ENCODE results near the gene SLAIN1. TPM values are rescaled to one million over a fixed set of nuclear protein-coding genes. Genes with fewer than 3 reads are reported as not detected.
A peak's percentile ranks its signal among the peaks of the same experiment; 100 is the strongest.

SLAIN1 gene
- polyA plus RNA-seq, 4 donors = 18.3 to 22.1 (median 20.4) TPM

- DNase-seq (ENCODE audit: low read depth in 4 of 4, low spot score in 2 of 4) = no peak
These were observed 5.9 kb downstream of the SLAIN1 start for GRCh38 chr13:77703408-77703807.

GRCh38 chr13:77714119-77714755 is 16.8 kb downstream of the SLAIN1 start:
- DNase-seq (ENCODE audit: low read depth in 4 of 4, low spot score in 2 of 4) = no peak

- DNase-seq (ENCODE audit: low read depth in 4 of 4, low spot score in 2 of 4) = no peak
These were observed 17.9 kb downstream of the SLAIN1 start for GRCh38 chr13:77715233-77715891.

- DNase-seq (ENCODE audit: low read depth in 4 of 4, low spot score in 2 of 4) = no peak
These were observed 19.2 kb downstream of the SLAIN1 start for GRCh38 chr13:77716692-77717091.

GRCh38 chr13:77717508-77717907 is 20.0 kb downstream of the SLAIN1 start:
- no peak for DNase-seq (ENCODE audit: low read depth in 4 of 4, low spot score in 2 of 4)

- DNase-seq (ENCODE audit: low read depth in 4 of 4, low spot score in 2 of 4) = no peak
These were observed 21.6 kb downstream of the SLAIN1 start for GRCh38 chr13:77719128-77719527.

GRCh38 chr13:77720988-77721387 is 23.5 kb downstream of the SLAIN1 start:
- DNase-seq (ENCODE audit: low read depth in 4 of 4, low spot score in 2 of 4) = no peak

- DNase-seq (ENCODE audit: low read depth in 4 of 4, low spot score in 2 of 4) = no peak
These were observed 26.6 kb downstream of the SLAIN1 start for GRCh38 chr13:77724092-77724491.

- DNase-seq (ENCODE audit: low read depth in 4 of 4, low spot score in 2 of 4) = peak in 1 of 4 donors; percentile 9
These were observed 27.6 kb downstream of the SLAIN1 start for GRCh38 chr13:77725071-77725470.

GRCh38 chr13:77728265-77729125 is 31.0 kb downstream of the SLAIN1 start:
- DNase-seq (ENCODE audit: low read depth in 4 of 4, low spot score in 2 of 4) = no peak

GRCh38 chr13:77729502-77730221 is 32.2 kb downstream of the SLAIN1 start:
- no peak for DNase-seq (ENCODE audit: low read depth in 4 of 4, low spot score in 2 of 4)

GRCh38 chr13:77730572-77730971 is 33.1 kb downstream of the SLAIN1 start:
- no peak for DNase-seq (ENCODE audit: low read depth in 4 of 4, low spot score in 2 of 4)

- DNase-seq (ENCODE audit: low read depth in 4 of 4, low spot score in 2 of 4) = no peak
These were observed 34.8 kb downstream of the SLAIN1 start for GRCh38 chr13:77732287-77732686.

- no peak for DNase-seq (ENCODE audit: low read depth in 4 of 4, low spot score in 2 of 4)
These were observed 36.2 kb downstream of the SLAIN1 start for GRCh38 chr13:77733674-77734073.

- no peak for DNase-seq (ENCODE audit: low read depth in 4 of 4, low spot score in 2 of 4)
These were observed 40.2 kb downstream of the SLAIN1 start for GRCh38 chr13:77737583-77738200.

- no peak for DNase-seq (ENCODE audit: low read depth in 4 of 4, low spot score in 2 of 4)
These were observed 42.7 kb downstream of the SLAIN1 start for GRCh38 chr13:77740097-77740735.

- no peak for DNase-seq (ENCODE audit: low read depth in 4 of 4, low spot score in 2 of 4)
These were observed 43.6 kb downstream of the SLAIN1 start for GRCh38 chr13:77740931-77741596.

- DNase-seq (ENCODE audit: low read depth in 4 of 4, low spot score in 2 of 4) = no peak
These were observed 44.1 kb downstream of the SLAIN1 start for GRCh38 chr13:77741597-77741972.

GRCh38 chr13:77742801-77743200 is 45.3 kb downstream of the SLAIN1 start:
- DNase-seq (ENCODE audit: low read depth in 4 of 4, low spot score in 2 of 4) = no peak
